ENCODE data around the gene B4GALT2. TPM values are rescaled to one million over a fixed set of nuclear protein-coding genes. Genes with fewer than 3 reads are reported as not detected.

B4GALT2 gene
- polyA plus RNA-seq, 1 of the 3 experiments (the other 2 are of a cell fraction), result 48.0 TPM

DNA sequence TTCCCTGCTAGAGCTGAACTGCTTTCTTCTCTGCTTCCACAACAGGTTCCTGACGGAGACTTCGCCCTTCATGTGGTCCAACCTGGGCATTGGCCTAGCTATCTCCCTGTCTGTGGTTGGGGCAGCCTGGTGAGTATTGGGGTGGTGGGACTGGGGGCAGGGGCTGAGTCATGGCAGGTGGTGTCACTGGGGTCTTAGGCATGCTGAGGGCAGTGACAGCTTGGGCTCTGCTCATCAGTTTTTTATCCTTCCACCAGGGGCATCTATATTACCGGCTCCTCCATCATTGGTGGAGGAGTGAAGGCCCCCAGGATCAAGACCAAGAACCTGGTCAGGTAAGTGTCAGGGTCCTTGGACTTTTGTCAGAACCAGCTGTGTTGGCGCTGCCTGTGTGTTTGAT is 3.0 kb upstream of the B4GALT2 start (continued):
- TF ChIP-seq, protein P1, sequence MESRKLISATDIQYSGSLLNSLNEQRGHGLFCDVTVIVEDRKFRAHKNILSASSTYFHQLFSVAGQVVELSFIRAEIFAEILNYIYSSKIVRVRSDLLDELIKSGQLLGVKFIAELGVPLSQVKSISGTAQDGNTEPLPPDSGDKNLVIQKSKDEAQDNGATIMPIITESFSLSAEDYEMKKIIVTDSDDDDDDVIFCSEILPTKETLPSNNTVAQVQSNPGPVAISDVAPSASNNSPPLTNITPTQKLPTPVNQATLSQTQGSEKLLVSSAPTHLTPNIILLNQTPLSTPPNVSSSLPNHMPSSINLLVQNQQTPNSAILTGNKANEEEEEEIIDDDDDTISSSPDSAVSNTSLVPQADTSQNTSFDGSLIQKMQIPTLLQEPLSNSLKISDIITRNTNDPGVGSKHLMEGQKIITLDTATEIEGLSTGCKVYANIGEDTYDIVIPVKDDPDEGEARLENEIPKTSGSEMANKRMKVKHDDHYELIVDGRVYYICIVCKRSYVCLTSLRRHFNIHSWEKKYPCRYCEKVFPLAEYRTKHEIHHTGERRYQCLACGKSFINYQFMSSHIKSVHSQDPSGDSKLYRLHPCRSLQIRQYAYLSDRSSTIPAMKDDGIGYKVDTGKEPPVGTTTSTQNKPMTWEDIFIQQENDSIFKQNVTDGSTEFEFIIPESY (IDR thresholded peaks at IDR 0.05; ENCODE audit: borderline replicate concordance, low read depth), result no peak
- TF ChIP-seq JUND (IDR thresholded peaks at IDR 0.05) (no peak), USF1 (IDR thresholded peaks at IDR 0.05; ENCODE audit: borderline replicate concordance, low read depth) (no peak), EP300 (IDR thresholded peaks at IDR 0.05; ENCODE audit: borderline replicate concordance in 1 of 2, low read depth in 1 of 2, low read length in 1 of 2) (no peak), TAF1 (IDR thresholded peaks at IDR 0.05; ENCODE audit: borderline replicate concordance, low read depth, low read length) (no peak), EZH2phosphoT487 (IDR thresholded peaks at IDR 0.05; ENCODE audit: borderline replicate concordance, low read depth) (no peak), RAD21 (IDR thresholded peaks at IDR 0.05; ENCODE audit: low read length) (no peak), CHD2 (IDR thresholded peaks at IDR 0.05; ENCODE audit: low read length, partially characterized antibody) (no peak), MXI1 (IDR thresholded peaks at IDR 0.05; ENCODE audit: low read depth, low read length) (no peak), NFIC (IDR thresholded peaks at IDR 0.05; ENCODE audit: borderline replicate concordance) (no peak)
- TF ChIP-seq, protein P2, sequence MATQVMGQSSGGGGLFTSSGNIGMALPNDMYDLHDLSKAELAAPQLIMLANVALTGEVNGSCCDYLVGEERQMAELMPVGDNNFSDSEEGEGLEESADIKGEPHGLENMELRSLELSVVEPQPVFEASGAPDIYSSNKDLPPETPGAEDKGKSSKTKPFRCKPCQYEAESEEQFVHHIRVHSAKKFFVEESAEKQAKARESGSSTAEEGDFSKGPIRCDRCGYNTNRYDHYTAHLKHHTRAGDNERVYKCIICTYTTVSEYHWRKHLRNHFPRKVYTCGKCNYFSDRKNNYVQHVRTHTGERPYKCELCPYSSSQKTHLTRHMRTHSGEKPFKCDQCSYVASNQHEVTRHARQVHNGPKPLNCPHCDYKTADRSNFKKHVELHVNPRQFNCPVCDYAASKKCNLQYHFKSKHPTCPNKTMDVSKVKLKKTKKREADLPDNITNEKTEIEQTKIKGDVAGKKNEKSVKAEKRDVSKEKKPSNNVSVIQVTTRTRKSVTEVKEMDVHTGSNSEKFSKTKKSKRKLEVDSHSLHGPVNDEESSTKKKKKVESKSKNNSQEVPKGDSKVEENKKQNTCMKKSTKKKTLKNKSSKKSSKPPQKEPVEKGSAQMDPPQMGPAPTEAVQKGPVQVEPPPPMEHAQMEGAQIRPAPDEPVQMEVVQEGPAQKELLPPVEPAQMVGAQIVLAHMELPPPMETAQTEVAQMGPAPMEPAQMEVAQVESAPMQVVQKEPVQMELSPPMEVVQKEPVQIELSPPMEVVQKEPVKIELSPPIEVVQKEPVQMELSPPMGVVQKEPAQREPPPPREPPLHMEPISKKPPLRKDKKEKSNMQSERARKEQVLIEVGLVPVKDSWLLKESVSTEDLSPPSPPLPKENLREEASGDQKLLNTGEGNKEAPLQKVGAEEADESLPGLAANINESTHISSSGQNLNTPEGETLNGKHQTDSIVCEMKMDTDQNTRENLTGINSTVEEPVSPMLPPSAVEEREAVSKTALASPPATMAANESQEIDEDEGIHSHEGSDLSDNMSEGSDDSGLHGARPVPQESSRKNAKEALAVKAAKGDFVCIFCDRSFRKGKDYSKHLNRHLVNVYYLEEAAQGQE (IDR thresholded peaks at IDR 0.05; ENCODE audit: low read depth, low read length), result no peak

GRCh38 chr1:43976890-43977289 is 2.1 kb upstream of the B4GALT2 start:
- ChIA-PET POLR2A (interaction anchor here (1.8 kb wide), 1 partner anchor 19 kb away, joined by 5 read pairs; no protein-coding TSS in a partner anchor), CTCF (interaction anchor here (1.0 to 2.4 kb wide), 4 partner anchors 26 to 447 kb away, joined by 3 to 10 read pairs (median 6); no protein-coding TSS in a partner anchor)
- no peak overlapping the region for H3K4me3 ChIP-seq (ENCODE audit: low read depth in 2 of 2, low read length in 1 of 2)
- H3K9ac ChIP-seq, result no peak overlapping the region
- peaks cover 17% of the 10 kb centered on the region for H4K20me1 ChIP-seq (ENCODE audit: insufficient read depth)
- peaks cover 16 to 42% of the 10 kb centered on the region in 2 experiments for H3K36me3 ChIP-seq (replicated peaks in 1 of 2; ENCODE audit: control insufficient read depth in 1 of 2, insufficient read depth in 2 of 2, low read length in 1 of 2)
- H3K79me2 ChIP-seq (ENCODE audit: insufficient read depth), result peaks cover 64% of the 10 kb centered on the region
- H3K9me2 ChIP-seq, result no peaks in the 10 kb centered on the region
- H3K9me3 ChIP-seq, result no peaks in the 10 kb centered on the region
- H3F3A ChIP-seq (replicated peaks; ENCODE audit: insufficient read depth), result peaks cover 9% of the 10 kb centered on the region
- H3K4me2 ChIP-seq, result 0 out of 2 replicates have a peak overlapping the region, but pooled peaks have one; percentile 88
- no peak for DNase-seq
- H3K4me1 ChIP-seq (ENCODE audit: control insufficient read depth in 1 of 2, insufficient read depth in 2 of 2, low read depth in 1 of 2, low read length in 1 of 2), result peaks cover 8 to 50% of the 10 kb centered on the region in 2 experiments; a peak in 1 of 4 replicates
- no peak overlapping the region for H3K27ac ChIP-seq (ENCODE audit: low read depth in 2 of 2, low read length in 1 of 2)
- H3K27me3 ChIP-seq (ENCODE audit: insufficient read depth), result no peaks in the 10 kb centered on the region
- no peak overlapping the region for H2AFZ ChIP-seq (ENCODE audit: low read depth)
- WGBS (ENCODE audit: low lambda C conversion rate), result 97% methylated on average over 8 of the region's 8 CpGs
- TF ChIP-seq CHD2 (IDR thresholded peaks at IDR 0.05; ENCODE audit: low read length, partially characterized antibody) (no peak), GABPA (IDR thresholded peaks at IDR 0.05; ENCODE audit: low read depth) (no peak), NFIC (IDR thresholded peaks at IDR 0.05; ENCODE audit: borderline replicate concordance) (no peak), FOXM1 (IDR thresholded peaks at IDR 0.05; ENCODE audit: low read depth) (no peak), IRF3 (IDR thresholded peaks at IDR 0.05; ENCODE audit: low read depth, low read length) (no peak), JUND (IDR thresholded peaks at IDR 0.05) (no peak), TAF1 (IDR thresholded peaks at IDR 0.05; ENCODE audit: borderline replicate concordance, low read depth, low read length) (no peak), SIN3A (IDR thresholded peaks at IDR 0.05; ENCODE audit: borderline replicate concordance, low read depth, low read length) (no peak), TCF12 (IDR thresholded peaks at IDR 0.05) (no peak), RCOR1 (IDR thresholded peaks at IDR 0.05; ENCODE audit: low read length) (no peak), MEF2A (IDR thresholded peaks at IDR 0.05; ENCODE audit: borderline replicate concordance, low read depth) (no peak), EP300 (IDR thresholded peaks at IDR 0.05; ENCODE audit: borderline replicate concordance in 1 of 2, low read depth in 1 of 2, low read length in 1 of 2) (no peak)
- TF ChIP-seq, protein P1 (IDR thresholded peaks at IDR 0.05; ENCODE audit: borderline replicate concordance, low read depth), result no peak
- TF ChIP-seq, protein P3, sequence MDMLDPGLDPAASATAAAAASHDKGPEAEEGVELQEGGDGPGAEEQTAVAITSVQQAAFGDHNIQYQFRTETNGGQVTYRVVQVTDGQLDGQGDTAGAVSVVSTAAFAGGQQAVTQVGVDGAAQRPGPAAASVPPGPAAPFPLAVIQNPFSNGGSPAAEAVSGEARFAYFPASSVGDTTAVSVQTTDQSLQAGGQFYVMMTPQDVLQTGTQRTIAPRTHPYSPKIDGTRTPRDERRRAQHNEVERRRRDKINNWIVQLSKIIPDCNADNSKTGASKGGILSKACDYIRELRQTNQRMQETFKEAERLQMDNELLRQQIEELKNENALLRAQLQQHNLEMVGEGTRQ (IDR thresholded peaks at IDR 0.05; ENCODE audit: borderline replicate concordance, low read depth, low read length), result no peak
